ENCODE results near the gene IRF8. TPM values are rescaled to one million over a fixed set of nuclear protein-coding genes. Genes with fewer than 3 reads are reported as not detected.
A peak's percentile ranks its signal among the peaks of the same experiment; 100 is the strongest.

The IRF8 gene
- total and polyA plus RNA-seq, 2 of the 13 experiments (the other 11 are each of a cell fraction or from before 2014, with no cell fraction given) = not detected

DNA sequence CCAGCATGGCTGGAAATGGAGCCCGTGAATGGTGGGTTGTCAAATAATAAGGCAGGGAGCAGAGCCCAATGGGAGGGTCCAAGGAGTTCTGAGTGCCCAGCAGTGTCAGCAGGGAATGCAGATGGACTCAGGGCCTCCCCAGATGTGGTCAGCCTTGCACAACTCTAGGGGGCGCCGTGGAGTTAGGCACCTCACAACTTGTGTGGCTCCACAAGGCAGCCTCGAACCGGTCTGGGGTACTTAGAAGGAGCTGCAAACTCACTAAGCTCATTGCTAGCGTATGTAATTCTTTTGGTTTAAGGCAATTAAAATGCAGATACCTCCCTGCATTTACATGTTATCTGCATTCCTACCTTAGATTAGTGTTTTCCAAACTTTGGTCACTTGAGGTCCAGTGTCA, 18.1 kb downstream of the IRF8 start:
- Histone ChIP-seq H3K4me1 (ENCODE audit: insufficient read depth, low read length) (peaks cover 15% of the 10 kb centered on the region), H3K36me3 (replicated peaks in 1 of 2; ENCODE audit: control insufficient read depth in 1 of 2, insufficient read depth in 2 of 2, low read length in 2 of 2) (no peaks in the 10 kb centered on the region), H3K9me3 (ENCODE audit: low read length) (no peaks in the 10 kb centered on the region), H3K27ac (ENCODE audit: extremely low read length, insufficient read depth, low read length) (no peak overlapping the region), H3K79me2 (ENCODE audit: insufficient read depth, low read length) (no peaks in the 10 kb centered on the region), H3K9ac (ENCODE audit: insufficient read depth, low read depth, low read length) (no peak overlapping the region), H3K27me3 (ENCODE audit: control insufficient read depth in 1 of 2, insufficient read depth in 2 of 2, low read length in 2 of 2) (peaks cover 3 to 21% of the 10 kb centered on the region in 2 experiments; a peak in 4 of 5 replicates), H3K4me2 (ENCODE audit: low read depth, low read length) (peak overlapping the region; percentile 41), H3K4me3 (replicated peaks in 1 of 3; ENCODE audit: insufficient read depth in 1 of 3, low read depth in 2 of 3, low read length in 3 of 3) (0 out of 6 replicates have a peak overlapping the region, but pooled peaks of 1 of the 3 experiments have one; percentile 28), H4K20me1 (ENCODE audit: insufficient read depth, low read length) (no peaks in the 10 kb centered on the region), H2AFZ (ENCODE audit: low read length) (no peak overlapping the region)
- ChIA-PET POLR2A (no interaction called here), CTCF (ENCODE audit: low intra/inter-chr PET ratio, low total read pairs) (no interaction called here)
- TF ChIP-seq ARNTL (CRISPR knock-in tag; IDR thresholded peaks at IDR 0.05) (no peak), EHMT2 (IDR thresholded peaks at IDR 0.05; ENCODE audit: borderline replicate concordance, low read depth, low read length) (no peak), SMAD9 (CRISPR knock-in tag; IDR thresholded peaks at IDR 0.05) (no peak), ZNF841 (CRISPR knock-in tag; IDR thresholded peaks at IDR 0.05; ENCODE audit: borderline replicate concordance) (no peak), ZNF34 (CRISPR knock-in tag; IDR thresholded peaks at IDR 0.05; ENCODE audit: borderline replicate concordance) (no peak), CTCF (CRISPR knock-in tag; IDR thresholded peaks at IDR 0.05) (peak; percentile 38), ZBTB7A (CRISPR knock-in tag; IDR thresholded peaks at IDR 0.05) (no peak), ZBTB7B (CRISPR knock-in tag; IDR thresholded peaks at IDR 0.05) (no peak), ZNF335 (CRISPR knock-in tag; IDR thresholded peaks at IDR 0.05) (0 out of 2 replicates have a peak, but pooled peaks have one; percentile 2), ARID4A (CRISPR knock-in tag; IDR thresholded peaks at IDR 0.05; ENCODE audit: borderline replicate concordance) (no peak)
- BruUV-seq (replicated peaks) = no TSS peak
- no peak for ATAC-seq
- intact Hi-C loops (cut with micrococcal nuclease; ENCODE audit: unreplicated experiment) = no loop called here
- WGBS (ENCODE audit: low lambda C conversion rate) = 67% methylated on average over 6 of the region's 6 CpGs
- in situ Hi-C loops (cut with HindIII; ENCODE audit: extremely low pct_ligation_motif_present, low pct_unique_long_range_greater_than_20kb) = no loop called here
- no peak for FAIRE-seq
- no peak for DNase-seq (ENCODE audit: low spot score)

All from HepG2 (cell line).